Subcutaneous abdominal adipose tissue (tissue), 5 donors: ENCODE results near the gene WARS2.

ENCODE experiments used
- H3K27ac ChIP-seq: one replicate; pipeline ENCODE4 v1.7.0; 2013; ENCODE audit warnings: low read depth, mild to moderate bottlenecking, inconsistent platforms, low read length, moderate library complexity
- H3K27me3 ChIP-seq, 5 donors: one replicate each; pipeline ENCODE4 v1.7.0; 2013; ENCODE audit warnings: low read length in 5 of 5, inconsistent platforms in 1 of 5; ENCODE audit not compliant: control insufficient read depth in 5 of 5, insufficient read depth in 4 of 5
- H3K36me3 ChIP-seq, 5 donors: one replicate each; pipeline ENCODE4 v1.7.0; 2013; ENCODE audit warnings: low read length in 5 of 5; ENCODE audit not compliant: control insufficient read depth in 5 of 5, insufficient read depth in 5 of 5
- H3K4me1 ChIP-seq, 5 donors: one replicate each; pipeline ENCODE4 v1.7.0; 2013; ENCODE audit warnings: low read length in 5 of 5, mild to moderate bottlenecking in 3 of 5, moderate library complexity in 1 of 5; ENCODE audit not compliant: control insufficient read depth in 5 of 5, insufficient read depth in 5 of 5
- H3K4me3 ChIP-seq, 5 donors: one replicate each; pipeline ENCODE4 v1.7.0; 2013; ENCODE audit warnings: low read length in 5 of 5, low read depth in 1 of 5
- H3K9ac ChIP-seq, 5 donors: one replicate each; pipeline ENCODE4 v1.7.0; 2013; ENCODE audit warnings: low read length in 5 of 5, mild to moderate bottlenecking in 4 of 5, moderate library complexity in 3 of 5
- H3K9me3 ChIP-seq, 5 donors: one replicate each; pipeline ENCODE4 v1.7.0; 2013; ENCODE audit warnings: low read length in 5 of 5; ENCODE audit not compliant: control insufficient read depth in 5 of 5
- donor health status: healthy.
- donor health status: healthy.
- donor health status: healthy.
- donor health status: healthy.
- donor health status: healthy.

The WARS2 gene

GRCh38 chr1:119006406-119007279 lies 133.8 kb downstream of the WARS2 start:
- Histone ChIP-seq H3K27ac (no peak overlapping the region), H3K36me3 (no peaks in the 10 kb centered on the region), H3K9ac (no peak overlapping the region), H3K9me3 (peaks cover 0 to 2% (median 0%) of the 10 kb centered on the region in 5 donors), H3K27me3 (peaks cover 23 to 40% (median 32%) of the 10 kb centered on the region in 5 donors), H3K4me1 (peaks cover 3 to 33% (median 27%) of the 10 kb centered on the region in 5 donors), H3K4me3 (peak overlapping the region in 2 of 5 donors; percentile 35 to 38)

- H3K27me3 ChIP-seq = peaks cover 23 to 41% (median 32%) of the 10 kb centered on the region in 5 donors
- H3K9ac ChIP-seq = no peak overlapping the region
- H3K27ac ChIP-seq = no peak overlapping the region
- peaks cover 0 to 2% (median 0%) of the 10 kb centered on the region in 5 donors for H3K9me3 ChIP-seq
- no peaks in the 10 kb centered on the region for H3K36me3 ChIP-seq
- no peak overlapping the region for H3K4me3 ChIP-seq
- H3K4me1 ChIP-seq = peaks cover 3 to 41% (median 33%) of the 10 kb centered on the region in 5 donors
Observed at GRCh38 chr1:119005724-119006405, 134.6 kb downstream of the WARS2 start.

DNA sequence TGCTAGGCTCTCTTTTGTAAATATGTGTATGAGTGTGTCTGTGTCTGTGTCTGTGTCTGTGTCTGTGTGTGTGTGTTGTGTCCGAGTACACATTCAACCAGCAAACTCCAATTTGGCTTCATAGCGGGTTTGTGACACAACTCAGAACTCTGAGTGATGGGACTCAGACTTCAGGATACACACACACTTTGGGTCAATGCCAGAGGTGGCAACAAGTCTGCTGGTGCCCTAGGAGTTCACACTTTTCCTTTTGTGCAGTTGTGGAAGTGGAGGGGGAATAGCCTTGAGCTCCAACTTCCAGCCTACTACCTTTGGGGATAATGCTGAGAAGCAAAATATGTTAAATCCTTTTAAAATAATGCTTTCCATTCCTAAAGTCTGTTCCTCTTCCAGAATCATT lies 135.7 kb downstream of the WARS2 start:
- H3K27ac ChIP-seq = no peak overlapping the region
- no peak overlapping the region for H3K9ac ChIP-seq
- peaks cover 23 to 46% (median 39%) of the 10 kb centered on the region in 5 donors for H3K27me3 ChIP-seq
- peaks cover 3 to 49% (median 41%) of the 10 kb centered on the region in 5 donors for H3K4me1 ChIP-seq
- no peak overlapping the region for H3K4me3 ChIP-seq
- H3K9me3 ChIP-seq = peaks cover 0 to 2% (median 0%) of the 10 kb centered on the region in 5 donors
- no peaks in the 10 kb centered on the region for H3K36me3 ChIP-seq

GRCh38 chr1:119004129-119004527 lies 136.3 kb downstream of the WARS2 start:
- Histone ChIP-seq H3K27ac (no peak overlapping the region), H3K4me3 (no peak overlapping the region), H3K27me3 (peaks cover 23 to 49% (median 39%) of the 10 kb centered on the region in 5 donors), H3K9me3 (peaks cover 0 to 2% (median 0%) of the 10 kb centered on the region in 5 donors), H3K9ac (no peak overlapping the region), H3K4me1 (peaks cover 3 to 49% (median 41%) of the 10 kb centered on the region in 5 donors), H3K36me3 (no peaks in the 10 kb centered on the region)

DNA sequence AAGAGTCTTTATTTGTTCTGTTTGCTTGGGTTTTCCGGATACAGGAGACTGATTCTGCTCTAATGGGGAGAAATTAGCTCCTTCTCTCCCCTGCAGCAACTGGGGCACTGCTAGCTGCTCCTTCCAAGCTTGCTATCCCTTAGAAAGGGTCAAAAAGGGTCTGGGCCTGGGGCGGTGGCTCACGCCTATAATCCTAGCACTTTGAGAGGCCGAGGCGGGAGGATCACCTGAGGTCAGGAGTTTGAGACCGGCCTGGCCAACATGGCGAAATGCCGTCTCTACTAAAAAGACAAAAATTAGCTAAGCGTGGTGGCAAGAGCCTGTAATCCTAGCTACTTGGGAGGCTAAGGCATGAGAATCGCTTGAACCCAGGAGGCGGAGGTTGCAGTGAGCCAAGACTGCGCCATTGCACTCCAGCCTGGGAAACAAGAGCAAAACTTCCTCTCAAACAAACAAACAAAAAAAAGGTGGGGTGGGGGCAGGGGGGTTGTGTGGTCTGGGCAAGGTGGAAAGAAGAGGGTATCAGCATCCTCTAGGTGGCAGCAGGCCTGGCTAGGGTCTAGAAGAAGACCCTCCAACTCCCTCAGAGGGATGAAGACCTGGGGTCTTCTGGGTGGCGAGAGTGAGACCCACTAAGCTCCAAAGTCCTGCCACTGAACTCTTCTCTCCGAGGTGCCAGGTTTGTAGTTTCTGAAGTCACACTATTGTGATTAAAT lies 136.9 kb downstream of the WARS2 start:
- no peaks in the 10 kb centered on the region for H3K36me3 ChIP-seq
- H3K9ac ChIP-seq = no peak overlapping the region
- peaks cover 0 to 2% (median 0%) of the 10 kb centered on the region in 5 donors for H3K9me3 ChIP-seq
- H3K27me3 ChIP-seq = peaks cover 23 to 50% (median 39%) of the 10 kb centered on the region in 5 donors
- peaks cover 3 to 45% (median 41%) of the 10 kb centered on the region in 5 donors for H3K4me1 ChIP-seq
- no peak overlapping the region for H3K4me3 ChIP-seq
- no peak overlapping the region for H3K27ac ChIP-seq

DNA sequence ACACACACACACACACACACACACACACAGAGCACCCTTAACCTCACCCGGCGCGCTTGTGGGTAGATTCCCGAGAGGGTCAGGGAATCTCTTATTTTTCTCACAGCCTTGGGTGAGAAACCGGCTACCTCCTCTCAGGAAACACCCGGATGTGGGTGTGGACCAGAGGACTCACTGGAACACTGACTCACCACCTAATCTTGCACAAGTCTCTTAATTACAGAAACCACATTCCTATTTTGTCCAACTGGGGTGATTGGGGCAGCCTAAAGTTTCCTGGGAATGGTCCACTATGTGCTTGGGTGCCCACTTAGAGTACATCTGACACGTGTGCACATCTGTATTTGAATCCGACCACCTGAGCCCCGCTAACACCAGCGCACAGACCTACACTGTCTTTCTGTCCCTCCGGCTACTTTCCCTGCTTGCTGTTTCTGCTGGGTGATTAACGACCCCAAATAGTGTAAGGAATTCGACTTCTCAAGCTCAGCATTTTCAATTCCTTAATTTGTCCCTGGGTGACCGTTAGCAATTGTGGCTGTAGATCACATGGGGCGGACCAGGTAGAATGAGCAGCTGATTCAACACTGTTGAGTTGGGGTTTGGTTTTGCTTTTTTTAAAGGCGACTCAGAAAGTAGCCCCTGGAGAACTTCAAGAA lies 138.3 kb downstream of the WARS2 start:
- Histone ChIP-seq H3K27me3 (peaks cover 13 to 48% (median 32%) of the 10 kb centered on the region in 5 donors), H3K9me3 (peaks cover 0 to 2% (median 0%) of the 10 kb centered on the region in 5 donors), H3K4me1 (peaks cover 3 to 34% (median 27%) of the 10 kb centered on the region in 5 donors), H3K36me3 (no peaks in the 10 kb centered on the region), H3K27ac (no peak overlapping the region), H3K4me3 (peak overlapping the region; percentile 30 to 68 (median 34)), H3K9ac (no peak overlapping the region)

GRCh38 chr1:119001181-119002027 lies 139.0 kb downstream of the WARS2 start:
- H3K36me3 ChIP-seq = no peaks in the 10 kb centered on the region
- H3K4me1 ChIP-seq = peaks cover 3 to 27% (median 22%) of the 10 kb centered on the region in 5 donors
- peaks cover 0 to 2% (median 0%) of the 10 kb centered on the region in 5 donors for H3K9me3 ChIP-seq
- peaks cover 5 to 44% (median 27%) of the 10 kb centered on the region in 5 donors for H3K27me3 ChIP-seq
- no peak overlapping the region for H3K27ac ChIP-seq
- peak overlapping the region; percentile 52 to 70 (median 68) for H3K4me3 ChIP-seq
- H3K9ac ChIP-seq = peak overlapping the region in 2 of 5 donors; percentile 59 to 68

DNA sequence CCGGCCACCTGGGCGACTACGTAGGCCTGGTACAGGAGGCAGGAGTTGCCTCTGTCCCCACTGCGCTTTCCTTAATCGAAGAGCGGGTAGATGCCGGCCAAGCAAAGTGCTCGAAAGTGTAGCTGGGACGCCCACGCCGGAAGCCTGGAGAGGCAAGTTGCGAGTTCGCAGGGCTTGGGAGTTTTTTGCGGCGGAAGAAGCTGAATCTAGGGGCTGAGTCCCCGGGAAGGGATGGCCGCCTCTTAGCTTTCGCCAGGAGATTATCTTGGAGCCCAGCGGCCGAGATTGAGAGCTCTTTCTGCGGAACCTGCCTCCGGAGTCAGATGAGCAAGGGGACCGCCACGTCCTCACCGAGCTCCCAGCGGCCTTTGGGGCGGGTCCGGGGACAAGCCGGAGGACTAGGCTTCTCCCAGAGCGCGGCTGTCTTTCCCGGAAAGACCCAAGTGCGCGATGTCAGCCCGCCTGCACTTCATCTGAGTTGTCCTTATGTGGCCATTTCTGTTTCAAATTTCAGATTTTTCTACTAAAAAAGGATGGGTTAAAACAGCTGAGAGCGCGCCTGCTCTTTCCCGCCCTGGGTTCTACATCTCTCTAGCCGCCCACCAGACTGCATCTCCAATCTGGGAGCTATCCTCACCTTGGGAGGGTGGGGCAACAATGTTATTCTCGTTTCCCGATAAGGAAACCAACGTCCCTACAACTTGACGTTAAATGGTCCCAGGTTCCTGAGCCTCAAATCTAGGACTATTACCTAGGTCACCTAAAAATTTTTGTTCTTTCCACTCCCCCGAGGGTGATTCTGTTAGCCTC lies 139.9 kb downstream of the WARS2 start:
- H3K4me3 ChIP-seq = peak overlapping the region; percentile 52 to 70 (median 68)
- H3K9ac ChIP-seq = peak overlapping the region in 2 of 5 donors; percentile 59 to 68
- H3K9me3 ChIP-seq = no peaks in the 10 kb centered on the region
- H3K27ac ChIP-seq = no peak overlapping the region
- peaks cover 0 to 38% (median 22%) of the 10 kb centered on the region in 5 donors for H3K27me3 ChIP-seq
- H3K36me3 ChIP-seq = no peaks in the 10 kb centered on the region
- peaks cover 3 to 27% (median 22%) of the 10 kb centered on the region in 5 donors for H3K4me1 ChIP-seq
